Activated naive CD4-positive, alpha-beta T cell treated with Interleukin-2 at 50 U/mL for 16 hours (primary cell): Measurements from ENCODE around the gene STING1.
"Not testable (repeated sequence)": the region's sequence is repeated elsewhere in the genome, so short reads cannot be mapped to it uniquely, and the experiment has no call there.

Experiments
- DNase-seq: peaks from one replicate; pipeline ENCODE4 v3.0.0-alpha.2; 2020

The STING1 gene

DNA sequence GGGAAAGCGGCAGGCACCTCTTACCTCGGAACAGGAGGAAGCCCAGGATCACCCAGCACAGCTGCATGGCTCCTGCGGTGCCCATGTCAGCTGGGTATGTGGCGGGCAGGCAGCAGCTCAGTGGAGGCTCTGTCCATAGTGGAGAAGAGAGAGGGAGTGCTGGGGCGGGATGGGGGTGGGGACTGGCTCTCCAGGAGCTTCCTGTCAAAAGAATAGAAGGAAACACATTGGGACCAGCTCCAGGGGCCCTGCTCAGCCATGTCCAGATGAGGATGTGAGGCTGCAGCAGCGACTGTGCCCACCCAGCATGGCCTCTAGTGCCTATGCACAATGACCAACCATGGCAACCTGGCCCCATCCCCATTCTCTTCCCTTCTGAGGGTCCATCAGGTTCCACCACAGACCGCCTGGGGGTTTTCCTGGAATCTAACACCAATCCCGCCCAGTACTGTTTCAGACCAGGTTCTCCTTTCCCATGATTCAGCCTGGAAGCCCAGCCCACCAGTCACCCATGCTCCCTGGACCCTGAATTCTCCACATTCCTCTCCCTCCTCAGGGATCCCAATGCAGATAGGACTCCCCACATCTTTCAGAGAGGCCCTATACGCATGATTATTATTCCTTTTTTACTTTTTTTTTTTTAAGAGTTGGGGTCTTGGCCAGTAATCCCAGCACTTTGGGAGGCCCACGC lies 19.8 kb downstream of the STING1 start, which contains the start of gene ECSCR:
Gene ECSCR, minus strand, starts transcription at position 158 of the 691 bp plus-strand sequence. Its CDS starts 73 bp downstream, at position 85.
- no peak for DNase-seq

DNA sequence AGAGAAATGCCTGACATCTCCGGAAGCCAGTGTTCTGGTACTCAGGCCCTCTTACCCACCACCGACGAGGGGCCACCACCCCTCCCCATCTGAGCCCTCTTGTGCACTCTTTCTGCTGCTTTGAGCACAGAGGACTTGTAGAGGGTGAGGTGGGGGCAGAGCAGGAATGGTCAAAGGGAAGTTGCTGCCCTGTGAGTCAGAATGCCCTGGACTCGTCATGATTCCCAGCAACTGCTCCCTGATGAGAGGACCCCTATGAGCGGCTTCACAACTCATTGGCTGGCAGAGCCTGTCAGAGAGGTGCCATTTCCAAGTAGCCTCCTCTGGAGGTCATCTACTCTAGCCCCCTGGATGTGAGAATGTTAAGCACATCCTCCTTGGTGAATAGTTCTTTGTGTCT lies 20.9 kb downstream of the STING1 start:
- DNase-seq, result no peak

DNA sequence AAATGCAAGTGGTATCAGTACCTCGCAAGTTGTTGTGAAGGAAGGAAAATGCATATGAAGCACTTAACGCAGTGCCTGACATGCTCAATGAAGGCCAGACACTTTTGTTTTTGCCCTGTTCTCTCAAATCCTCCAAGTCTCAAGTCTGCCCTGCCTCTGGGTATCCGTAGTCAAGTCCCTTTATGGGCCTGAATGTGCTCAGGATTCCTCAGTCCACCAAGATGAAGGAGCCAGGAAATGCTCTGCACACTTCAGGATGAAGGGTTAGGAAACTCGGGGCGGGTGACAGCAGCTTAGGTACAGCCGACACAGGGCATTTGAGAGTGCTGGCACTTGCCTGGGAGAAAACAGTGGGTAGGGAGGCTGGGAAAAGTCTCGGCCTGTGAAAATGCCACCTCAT lies 21.4 kb downstream of the STING1 start:
- no peak for DNase-seq

DNA sequence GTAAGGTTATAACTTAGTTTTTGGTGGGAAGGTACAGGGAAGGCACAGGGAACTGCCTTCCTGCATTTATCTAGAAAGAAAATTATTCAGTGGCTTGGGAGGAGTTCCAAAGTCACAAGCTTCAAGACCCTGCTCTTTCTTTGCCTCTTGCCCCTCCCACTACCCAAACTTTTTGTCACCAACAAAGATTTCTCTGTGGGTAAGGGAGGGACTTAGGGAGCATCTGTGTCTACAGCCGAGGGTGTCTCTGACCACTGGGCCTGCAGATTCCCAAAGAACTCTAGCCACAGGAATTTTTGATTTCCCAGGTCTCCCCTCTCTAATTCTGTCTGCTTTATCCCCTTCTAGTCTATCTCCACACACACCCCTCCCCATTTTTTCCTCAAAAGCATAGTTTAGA lies 22.1 kb downstream of the STING1 start:
- DNase-seq, result no peak

DNA sequence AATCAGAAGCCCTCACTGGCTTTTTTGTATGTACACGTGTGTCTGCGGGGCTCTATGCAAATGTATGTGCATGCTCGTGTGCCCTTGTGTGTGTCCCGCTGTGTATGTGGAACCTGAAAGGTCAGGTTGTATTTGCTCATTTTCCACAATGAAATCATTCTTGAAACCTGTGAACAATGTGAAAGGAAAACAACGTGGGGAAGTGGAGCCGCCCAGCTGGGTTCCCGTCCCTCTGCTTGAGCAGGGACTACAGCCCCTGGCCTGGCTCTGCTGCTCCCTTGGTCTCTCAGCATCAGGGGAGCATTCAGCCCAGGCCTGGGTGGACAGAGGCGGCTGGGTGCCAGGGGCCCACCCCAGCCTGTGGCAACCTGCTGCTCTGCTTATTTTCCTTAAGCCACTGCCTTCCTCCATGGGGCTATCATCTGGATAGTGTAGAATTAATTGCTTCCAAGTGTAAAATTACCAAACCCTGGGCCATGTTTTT lies 23.1 kb downstream of the STING1 start:
- peak; percentile 53 for DNase-seq

DNA sequence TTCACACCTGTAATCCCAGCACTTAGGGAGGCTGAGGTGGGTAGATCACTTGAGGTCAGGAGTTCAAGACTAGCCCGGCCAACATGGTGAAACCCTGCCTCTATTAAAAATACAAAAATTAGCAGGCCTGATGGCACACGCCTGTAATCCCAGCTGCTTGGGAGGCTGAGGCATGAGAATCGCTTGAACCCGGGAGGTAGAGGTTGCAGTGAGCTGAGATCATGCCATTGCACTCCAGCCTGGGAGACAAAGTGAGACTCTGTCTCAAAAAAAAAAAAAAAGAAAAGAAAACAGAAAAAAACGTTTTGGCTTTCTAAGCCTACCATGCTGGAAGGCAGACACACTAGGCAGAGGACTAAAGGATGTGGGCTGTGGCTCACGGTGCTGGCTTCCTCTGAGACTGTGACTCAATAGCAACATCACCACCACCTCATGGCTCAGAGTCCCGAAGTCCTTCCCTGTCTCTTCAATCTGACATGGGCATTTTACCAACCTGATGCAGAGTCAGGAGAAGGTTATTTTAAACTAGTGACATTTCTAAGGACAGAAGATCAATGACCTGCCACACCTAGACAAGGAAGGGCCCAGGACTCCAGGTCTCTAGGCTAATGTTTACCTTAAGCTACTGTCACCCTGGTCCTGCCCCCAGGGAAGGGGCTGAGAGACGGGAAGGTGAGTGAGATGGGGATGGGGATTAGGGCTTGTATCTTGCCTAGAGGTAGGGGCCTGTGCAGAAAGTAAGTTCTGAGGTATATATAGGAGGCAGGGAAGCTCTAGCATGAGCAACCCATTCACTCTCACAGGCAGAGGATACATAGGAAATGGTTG lies 23.8 kb downstream of the STING1 start:
- peak; percentile 78 for DNase-seq

DNA sequence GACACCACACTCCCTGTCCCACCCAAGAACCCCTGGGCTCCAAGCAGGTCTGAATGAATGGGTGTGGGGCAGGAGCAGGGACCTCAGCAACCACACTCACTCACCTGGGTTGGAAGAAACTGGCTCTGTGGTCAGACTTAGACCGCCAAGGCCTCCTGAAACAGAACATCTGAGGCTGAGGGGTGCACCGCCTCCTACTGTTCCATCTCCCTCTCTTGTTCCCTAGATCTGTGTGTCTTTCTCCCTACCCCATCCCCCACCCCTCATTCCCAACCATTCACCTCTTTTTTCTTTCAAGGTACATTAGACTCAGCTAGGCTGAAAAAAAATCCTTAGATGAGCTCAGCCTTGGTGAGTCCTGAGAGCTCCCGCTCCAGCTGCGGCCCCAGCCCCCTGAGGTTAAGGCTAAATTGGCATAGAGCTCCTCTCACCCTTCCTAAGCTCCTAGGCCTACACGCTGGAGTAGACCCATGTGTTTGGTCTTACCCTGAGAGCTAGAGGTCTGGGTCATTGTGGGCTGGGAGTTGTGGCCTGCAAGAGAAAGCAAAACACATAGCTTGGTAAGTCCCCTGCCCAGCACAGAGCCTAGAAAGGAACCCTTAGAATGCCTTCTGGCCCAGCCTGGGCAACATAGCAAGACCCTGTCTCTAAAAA lies 24.8 kb downstream of the STING1 start:
- DNase-seq, result no peak

DNA sequence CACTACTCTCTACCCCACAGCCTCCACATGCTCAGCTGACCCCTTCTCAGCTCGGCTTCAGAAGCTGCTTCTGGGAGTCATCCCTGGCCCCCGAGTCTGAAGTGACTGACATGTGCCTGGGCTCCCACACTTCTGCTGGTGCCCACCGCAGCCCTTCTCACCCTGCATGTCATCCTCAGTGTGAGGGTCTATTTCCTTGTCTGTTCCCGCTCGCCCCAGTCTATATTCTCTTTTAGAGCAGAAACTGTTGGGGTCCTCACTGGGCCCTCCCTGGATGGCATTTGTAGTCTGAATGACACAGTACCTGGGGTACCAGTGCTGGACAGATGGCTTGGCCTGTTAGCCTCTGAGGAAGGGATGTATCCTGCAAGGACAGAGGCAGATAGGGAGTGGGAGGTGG lies 25.3 kb downstream of the STING1 start:
- DNase-seq, result no peak

DNA sequence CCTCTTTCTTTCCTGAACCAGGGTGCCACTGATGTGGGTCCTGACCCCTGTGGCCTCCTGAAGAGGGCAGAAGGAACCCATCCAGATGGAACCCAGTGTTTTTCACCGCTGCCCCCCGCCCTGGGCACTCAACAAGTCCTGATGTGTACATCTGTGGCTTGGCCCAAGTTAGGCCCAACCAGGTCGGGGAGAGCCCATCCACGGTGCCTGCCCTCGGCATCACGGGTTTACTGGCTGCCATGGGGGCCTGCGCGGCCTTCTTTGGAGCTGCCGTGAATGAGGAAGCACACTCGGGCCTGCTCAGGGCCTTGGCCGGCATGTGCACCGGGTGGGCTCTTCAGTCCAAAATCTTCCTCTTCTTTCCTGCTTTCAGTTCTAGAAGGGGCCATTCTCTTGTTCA lies 25.8 kb downstream of the STING1 start:
- DNase-seq, result no peak

DNA sequence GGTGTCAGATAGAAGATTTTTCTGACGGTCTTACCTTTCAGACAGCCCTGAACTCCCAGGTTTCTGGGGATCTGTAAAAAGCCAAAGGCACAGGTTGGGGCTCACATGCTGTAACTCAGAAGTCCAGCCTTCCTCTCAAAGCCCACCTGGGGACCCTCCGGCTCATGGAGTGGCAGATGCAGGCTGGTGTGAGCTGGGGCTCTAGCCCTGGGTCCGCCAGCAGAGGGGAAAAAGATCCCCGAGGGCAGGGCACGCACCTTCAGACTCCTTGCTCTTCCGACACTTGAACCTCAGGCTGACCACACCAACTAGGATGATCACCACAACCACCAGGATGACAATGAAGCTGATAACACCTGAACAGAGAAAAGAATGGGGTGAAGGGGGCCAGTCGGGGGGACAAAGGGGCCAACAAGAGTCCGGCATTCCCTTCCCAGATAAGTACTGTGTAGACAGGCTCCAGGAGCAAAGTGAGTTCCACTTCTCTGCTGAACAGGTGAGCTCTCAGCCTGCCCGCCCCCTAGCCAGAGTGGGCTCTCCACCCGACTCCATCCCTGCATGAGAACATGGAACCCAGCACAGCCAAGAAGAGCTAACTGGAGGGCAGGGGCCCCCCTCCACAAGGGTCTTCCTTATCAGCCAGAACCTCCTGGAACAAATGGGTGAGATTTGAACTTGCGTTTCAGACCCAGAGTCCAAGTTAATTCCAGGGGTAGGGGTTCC lies 27.8 kb downstream of the STING1 start:
- DNase-seq, result no peak

DNA sequence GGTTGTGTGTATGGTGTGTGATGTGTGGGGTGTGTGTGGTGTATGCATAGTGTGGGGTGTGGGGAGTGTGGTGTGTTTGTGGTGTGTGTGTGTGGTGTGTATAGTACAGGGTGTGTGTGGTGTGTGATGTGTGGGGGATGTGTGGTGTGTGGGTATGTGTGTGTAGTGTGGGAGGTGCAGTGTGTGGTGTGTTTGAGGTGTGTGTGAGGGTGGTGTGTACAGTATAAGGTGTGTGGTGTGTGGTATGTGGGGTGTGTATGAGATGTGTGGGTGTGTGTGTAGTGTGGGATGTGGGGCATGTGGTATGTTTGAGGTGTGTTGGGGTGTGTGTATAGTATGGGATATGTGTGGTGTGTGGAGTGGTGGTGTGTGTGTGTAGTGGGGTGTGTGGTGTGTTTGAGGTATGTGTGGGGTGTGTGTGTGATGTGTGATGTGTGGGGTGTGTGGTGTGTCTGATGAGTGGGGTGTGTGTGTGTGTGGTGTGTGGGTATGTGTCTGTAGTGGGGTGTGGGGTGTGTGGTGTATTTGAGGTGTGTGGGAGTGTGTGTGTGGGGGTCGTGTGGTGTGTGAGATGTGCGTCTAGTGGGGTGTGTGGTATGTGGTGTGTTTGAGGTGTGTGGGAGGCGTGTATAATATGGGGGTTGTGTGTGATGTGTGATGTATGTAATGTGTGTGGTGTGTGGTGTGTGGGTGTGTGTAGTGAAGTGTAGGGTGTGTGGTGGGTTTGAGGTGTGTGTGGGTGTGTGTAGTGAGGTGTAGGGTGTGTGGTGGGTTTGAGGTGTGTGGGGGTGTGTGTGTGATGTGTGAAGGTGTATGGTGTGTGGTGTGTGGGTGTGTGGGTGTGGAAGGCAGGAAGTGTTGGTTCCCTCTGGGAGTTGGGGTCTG lies 28.6 kb downstream of the STING1 start:
- no peak for DNase-seq

DNA sequence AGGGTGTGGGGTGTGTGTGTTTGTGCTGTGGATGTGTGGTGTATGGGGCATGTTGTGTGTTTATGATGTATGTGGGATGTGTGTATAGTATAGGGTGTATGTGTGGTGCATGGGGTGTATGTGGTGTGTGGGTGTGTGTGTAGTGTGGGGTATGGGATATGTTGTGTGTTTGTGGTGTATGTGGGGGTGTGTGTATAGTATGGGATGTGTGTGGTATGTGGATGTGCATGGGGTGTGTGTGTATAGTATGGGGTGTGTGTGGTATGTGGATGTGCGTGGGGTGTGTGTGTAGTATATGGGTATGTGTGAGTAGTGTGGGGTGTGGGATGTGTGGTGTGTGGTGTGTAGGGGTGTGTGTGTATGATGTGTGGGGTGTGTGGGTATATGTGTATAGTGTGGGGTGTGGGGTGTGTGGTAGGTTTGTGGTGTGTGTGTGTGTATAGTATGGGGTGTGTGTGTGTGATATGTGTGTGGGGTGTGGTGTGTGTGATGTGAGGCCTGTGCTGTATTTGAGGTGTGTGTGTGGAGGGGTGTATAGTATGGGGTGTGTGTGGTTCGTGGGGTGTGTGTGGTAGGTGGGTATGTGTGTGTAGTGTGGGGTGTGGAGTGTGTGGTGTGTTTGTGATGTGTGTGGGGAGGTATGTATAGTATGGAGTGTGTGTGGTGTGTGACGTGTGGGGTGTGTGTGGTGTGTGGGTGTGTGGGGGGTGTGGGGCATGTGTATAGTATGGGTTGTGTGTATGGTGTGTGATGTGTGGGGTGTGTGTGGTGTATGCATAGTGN lies 30.5 kb downstream of the STING1 start:
- no peak for DNase-seq

DNA sequence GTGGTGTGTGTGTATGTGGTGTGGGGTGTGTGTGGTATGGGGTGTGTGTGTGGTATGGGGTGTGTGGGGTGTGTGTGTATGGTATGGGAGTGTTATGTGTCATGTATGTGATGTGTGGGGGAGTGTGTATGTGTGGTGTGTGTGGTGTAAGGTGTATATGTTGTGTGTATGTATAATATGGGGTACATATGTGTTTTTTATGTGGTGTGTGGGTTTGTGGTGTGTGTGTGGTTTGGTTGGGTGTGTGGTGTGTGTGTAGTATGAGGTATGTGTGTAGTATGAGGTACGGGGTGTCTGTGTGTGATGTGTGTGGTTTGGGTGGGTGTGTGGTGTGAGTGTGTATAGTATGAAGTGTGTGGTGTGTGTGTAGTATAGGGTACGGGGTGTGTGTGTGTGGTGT lies 31.4 kb downstream of the STING1 start:
- DNase-seq, result no peak

DNA sequence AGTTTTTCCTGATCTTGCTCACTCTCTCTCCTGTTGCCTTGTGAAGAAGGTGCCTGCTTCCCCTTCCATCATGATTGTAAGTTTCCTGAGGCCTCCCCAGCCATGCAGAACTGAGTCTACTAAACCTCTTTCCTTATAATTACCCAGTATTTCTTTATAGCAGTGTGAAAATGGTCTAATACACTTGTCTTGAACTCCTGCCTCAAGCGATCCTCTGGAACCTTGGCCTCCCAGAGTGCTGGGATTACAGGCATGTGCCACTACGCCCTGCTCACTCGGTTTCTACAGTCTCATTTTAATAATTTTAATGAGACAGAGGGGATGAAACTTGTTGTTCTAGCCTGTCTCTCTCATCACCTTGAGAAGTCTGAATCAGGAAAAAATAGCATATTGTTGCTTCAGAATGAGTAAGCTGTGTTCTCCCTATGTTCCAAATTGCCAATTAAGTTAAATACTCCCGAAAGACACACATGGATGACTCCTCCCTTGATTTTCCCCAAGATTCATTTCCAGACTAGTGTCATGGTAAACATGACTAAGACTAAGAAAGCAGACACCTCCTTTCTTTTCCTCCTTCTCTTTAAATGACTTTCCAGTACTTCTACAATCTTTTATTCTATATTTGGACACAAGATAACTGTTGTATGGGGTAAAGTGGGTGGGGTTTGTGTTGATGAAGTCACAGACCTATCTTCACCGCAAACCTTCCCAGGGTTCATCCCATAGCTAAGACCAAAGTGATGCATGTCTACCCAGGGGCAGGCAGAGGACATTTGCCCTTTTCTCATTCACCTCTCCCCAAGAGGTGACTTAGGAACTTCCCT lies 35.4 kb downstream of the STING1 start:
- DNase-seq, result peak; percentile 38

DNA sequence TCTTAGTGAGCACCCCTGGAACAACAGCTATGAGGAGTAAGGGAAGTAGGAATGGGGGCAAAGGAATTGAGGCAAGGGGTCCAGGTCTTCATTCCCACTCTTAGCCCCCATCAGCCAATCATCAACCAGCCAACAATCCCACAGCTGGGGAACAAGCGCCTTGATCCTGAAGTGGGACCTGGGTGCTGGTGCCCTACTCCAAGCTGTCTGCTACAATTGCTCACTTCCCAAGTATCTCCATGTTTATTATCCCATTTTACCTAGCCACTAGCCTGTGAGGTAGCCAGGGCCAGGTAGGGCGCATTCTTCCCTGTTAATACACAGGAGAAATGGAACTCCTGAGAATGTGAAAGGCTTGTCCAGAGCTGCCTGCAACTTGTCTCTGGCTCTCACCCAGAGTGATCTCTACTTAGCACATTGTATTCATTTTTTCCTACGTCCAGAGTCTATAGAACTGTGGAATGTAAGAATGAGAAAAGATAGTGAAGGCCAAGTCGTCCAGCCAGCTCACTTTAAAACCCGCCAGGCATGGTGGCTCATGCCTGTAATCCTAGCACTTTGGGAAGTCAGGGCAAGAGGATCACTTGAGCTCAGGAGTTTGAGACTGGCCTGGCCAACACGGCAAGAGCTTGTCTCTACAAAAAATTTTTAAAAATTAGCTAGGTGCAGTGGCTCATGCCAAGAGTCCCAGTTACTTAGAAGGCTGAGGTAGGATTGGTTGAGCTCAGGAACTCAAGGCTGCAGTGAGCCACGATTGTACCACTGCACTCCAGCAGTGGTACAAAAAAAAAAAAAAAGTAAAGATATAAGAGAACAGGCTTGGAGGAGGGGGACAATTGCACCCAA lies 37.0 kb downstream of the STING1 start:
- DNase-seq, result no peak

DNA sequence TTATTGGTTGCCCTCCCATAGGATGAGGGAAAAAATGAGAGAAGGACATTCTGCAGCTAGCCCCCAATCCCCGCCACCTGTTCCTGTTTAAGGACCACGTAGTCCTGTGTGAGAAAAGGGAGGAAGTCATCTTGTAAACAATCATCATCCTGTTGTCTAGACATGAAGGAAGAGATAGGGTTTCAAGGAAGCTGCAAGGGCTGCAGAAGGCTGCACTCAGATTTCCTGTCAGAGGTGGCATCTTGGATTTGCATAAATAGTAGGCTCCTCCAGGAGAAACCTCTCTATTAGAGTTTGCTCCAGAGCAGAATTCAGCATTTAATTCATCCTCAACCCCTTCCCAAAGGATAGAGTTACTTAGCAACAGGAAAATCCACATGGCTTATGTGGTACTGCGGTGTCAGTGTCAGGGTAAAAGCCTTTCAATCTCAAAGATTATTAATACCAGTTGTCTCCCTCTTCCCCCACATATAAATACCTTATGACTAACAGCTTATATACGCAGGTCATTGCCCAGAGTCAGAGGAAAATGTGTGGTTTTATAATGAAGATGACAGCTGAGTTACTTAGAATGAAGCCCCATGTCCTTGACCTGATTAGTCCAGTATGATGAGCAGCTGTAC lies 38.6 kb downstream of the STING1 start:
- DNase-seq, result no peak

DNA sequence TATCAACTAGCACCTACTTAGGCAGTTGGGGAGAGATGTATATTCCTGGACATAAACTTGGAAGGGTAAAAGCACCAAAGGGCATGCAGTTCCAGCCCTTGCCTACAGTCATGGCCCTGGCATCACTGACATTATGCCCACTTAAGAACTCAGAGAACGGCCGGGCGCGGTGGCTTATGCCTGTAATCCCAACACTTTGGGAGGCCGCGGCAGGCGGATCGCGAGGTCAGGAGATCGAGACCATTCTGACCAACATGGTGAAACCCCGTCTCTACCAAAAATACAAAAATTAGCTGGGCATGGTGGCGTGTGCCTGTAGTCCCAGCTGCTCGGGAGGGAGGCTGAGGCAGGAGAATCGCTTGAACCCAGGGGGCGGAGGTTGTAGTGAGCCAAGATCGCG lies 42.1 kb downstream of the STING1 start:
- not testable (repeated sequence) for DNase-seq

DNA sequence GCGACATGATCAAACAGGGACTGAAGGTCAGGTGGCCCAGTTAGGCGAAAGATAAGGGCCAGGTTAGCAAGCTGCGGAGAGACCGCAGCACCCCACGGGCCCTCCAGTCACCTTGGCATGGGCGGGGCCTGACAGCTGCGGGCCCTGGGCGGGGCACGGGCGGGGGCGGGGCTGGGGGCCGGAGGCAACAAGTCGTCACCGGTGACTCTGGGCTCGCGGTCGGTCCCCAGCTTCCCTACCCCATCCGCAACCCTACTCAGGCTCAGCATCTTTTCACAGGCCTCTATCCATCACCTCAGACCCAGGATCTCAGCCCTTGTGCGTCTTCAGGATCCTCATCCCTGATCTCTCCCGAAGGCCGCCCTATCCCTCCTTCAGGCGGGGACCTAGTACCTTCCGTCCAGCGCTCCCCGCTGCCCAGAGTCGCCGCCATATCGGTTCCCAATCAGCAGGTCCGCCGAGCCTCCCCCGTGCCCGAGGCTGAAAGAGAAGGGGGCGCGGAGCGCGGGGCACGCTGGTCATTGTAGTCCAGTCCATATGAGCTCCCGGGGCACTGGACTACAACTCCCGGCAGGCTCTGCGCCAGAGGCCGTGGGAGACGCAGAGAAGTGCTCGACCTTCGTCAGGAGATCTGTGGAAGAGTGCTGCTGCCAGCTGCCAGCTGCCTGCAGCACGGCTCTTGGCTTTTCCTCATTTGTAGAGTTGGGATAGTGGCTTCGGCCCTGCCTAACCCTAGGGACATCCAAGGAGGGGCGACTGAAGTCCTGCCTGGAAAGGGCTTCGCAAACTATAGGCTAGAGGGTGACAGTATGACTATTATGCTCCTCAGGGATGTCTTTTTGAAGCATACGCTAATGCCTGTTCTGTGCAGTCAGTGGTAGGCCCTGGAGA lies 43.3 kb downstream of the STING1 start, which contains the start of gene DNAJC18:
Gene DNAJC18, minus strand, starts transcription at position 513 of the 891 bp plus-strand sequence. Its CDS starts 80 bp downstream, at position 433.
- peak; percentile 93 for DNase-seq
